BE2C (cell line): ENCODE data around the gene MB.

ENCODE experiments used
- DNase-seq: peaks from one replicate; pipeline ENCODE4 v3.0.0-alpha.2; 2020
- H3K27me3 ChIP-seq: fragments of 250-450 bp; sonication (Bioruptor Pico); 2 replicates; pipeline ENCODE4 v1.5.1; 2020; ENCODE audit warnings: mild to moderate bottlenecking
- H3K36me3 ChIP-seq: fragments of 250-450 bp; sonication (Bioruptor Pico); 2 replicates; pipeline ENCODE4 v1.5.1; 2020; ENCODE audit warnings: mild to moderate bottlenecking
- H3K4me1 ChIP-seq: fragments of 250-450 bp; sonication (Bioruptor Pico); 2 replicates; pipeline ENCODE4 v1.5.1; 2020
- H3K4me3 ChIP-seq: 2 replicates; pipeline ENCODE4 v1.5.1; 2011; ENCODE audit warnings: low read depth, low read length
- H3K9me3 ChIP-seq: fragments of 250-450 bp; sonication (Bioruptor Pico); 2 replicates; pipeline ENCODE4 v1.5.1; 2020
- TF ChIP-seq, protein P1 (sequence below): IDR thresholded peaks from 2 replicates; pipeline ENCODE4 v1.5.1; 2012; ENCODE audit warnings: mild to moderate bottlenecking, low read depth, low read length

MB gene

DNA sequence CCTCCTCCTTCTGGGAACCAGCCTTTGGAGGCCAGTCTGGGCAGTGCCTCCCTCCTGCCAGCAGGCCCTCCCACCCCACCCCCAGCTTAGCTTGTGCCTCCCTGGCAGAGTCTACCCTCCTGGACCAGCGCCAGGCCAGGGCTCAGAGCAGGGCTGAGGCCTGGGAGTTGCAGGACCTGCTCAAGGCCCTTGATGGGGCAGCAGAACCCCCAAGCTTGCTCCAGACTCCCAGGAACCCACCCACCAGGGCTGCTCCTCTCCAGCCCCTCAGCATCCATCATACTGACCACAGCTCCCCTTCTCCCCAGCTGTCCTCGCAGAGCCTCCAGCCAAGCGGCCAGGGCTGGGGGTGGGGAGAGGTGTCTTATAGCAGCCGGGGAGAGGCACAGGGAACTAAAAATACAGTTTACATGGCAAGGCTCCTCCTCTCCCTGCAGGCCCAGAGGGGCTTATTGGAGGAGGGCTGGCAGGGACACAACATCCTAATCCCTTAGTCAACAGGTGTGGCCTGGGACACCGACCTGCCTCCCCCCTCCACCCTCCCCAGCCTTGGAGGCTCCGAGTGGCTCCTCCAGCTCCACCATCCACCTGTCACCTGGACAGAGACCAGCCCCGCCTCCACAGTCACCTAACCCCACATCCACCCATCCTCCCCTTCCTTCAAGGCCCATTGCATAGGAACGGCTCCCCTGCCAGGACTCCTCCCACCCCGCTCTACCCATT, 5.2 kb upstream of the MB start:
- Histone ChIP-seq H3K9me3 (no peaks in the 10 kb centered on the region), H3K36me3 (no peaks in the 10 kb centered on the region), H3K4me3 (no peak overlapping the region), H3K4me1 (peaks cover 27% of the 10 kb centered on the region), H3K27me3 (no peaks in the 10 kb centered on the region)
- TF ChIP-seq, protein P1, sequence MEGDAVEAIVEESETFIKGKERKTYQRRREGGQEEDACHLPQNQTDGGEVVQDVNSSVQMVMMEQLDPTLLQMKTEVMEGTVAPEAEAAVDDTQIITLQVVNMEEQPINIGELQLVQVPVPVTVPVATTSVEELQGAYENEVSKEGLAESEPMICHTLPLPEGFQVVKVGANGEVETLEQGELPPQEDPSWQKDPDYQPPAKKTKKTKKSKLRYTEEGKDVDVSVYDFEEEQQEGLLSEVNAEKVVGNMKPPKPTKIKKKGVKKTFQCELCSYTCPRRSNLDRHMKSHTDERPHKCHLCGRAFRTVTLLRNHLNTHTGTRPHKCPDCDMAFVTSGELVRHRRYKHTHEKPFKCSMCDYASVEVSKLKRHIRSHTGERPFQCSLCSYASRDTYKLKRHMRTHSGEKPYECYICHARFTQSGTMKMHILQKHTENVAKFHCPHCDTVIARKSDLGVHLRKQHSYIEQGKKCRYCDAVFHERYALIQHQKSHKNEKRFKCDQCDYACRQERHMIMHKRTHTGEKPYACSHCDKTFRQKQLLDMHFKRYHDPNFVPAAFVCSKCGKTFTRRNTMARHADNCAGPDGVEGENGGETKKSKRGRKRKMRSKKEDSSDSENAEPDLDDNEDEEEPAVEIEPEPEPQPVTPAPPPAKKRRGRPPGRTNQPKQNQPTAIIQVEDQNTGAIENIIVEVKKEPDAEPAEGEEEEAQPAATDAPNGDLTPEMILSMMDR = no peak
- peak; percentile 67 for DNase-seq

DNA sequence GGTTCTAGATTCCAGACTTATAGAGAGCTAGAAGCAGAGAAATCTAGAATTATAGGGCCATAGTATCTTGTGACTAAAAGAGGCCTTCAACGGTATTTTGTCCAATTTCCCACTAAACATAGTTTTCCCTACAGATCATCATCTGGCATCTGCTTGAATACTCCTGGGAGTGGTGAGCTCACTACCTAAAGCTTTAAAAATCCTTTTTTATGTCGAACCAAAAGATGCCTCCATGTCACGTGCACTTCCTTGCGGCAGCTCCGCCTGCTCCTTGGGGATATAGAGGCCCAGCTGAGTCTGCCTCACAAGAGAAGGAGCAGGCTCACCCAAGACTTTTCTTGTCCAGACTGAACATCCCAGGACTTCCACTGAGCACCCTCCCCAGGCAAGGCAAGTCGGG, 4.3 kb upstream of the MB start:
- H3K9me3 ChIP-seq = no peaks in the 10 kb centered on the region
- H3K4me1 ChIP-seq = peaks cover 24% of the 10 kb centered on the region
- TF ChIP-seq, protein P1 = no peak
- H3K36me3 ChIP-seq = no peaks in the 10 kb centered on the region
- no peaks in the 10 kb centered on the region for H3K27me3 ChIP-seq
- no peak overlapping the region for H3K4me3 ChIP-seq
- DNase-seq = no peak

DNA sequence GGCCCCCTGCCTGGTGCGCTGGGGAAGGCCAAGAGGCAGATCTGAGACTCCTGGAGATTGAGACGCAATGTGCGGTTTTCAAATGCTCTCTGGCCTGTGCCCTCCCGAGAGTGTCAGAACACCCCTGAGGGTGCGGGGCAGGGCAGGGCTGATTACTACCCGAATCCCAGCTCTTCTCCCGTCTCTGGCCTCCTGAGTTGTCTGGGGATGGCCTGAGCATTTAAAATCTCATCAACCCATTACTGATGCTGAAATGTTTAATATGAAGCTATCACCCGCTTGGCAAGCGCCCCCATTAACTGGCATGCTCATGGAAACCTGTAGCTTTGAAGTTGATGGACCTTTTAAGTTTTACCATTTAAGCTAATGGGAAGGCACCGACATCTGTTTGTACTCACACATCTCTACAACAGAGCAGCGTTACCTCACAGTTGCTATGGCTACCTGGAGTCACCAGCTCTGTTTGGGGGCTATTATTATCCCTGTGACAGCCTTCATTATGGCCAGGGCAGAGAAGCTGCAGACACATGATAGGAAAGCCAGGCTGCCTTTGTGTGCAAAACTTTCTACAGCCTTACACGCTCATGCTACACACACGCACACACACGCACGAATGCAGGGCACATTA, 3.6 kb upstream of the MB start:
- no peak overlapping the region for H3K4me3 ChIP-seq
- H3K36me3 ChIP-seq = no peaks in the 10 kb centered on the region
- H3K27me3 ChIP-seq = no peaks in the 10 kb centered on the region
- H3K4me1 ChIP-seq = peaks cover 24% of the 10 kb centered on the region
- TF ChIP-seq, protein P1 = no peak
- no peaks in the 10 kb centered on the region for H3K9me3 ChIP-seq
- peak; percentile 68 for DNase-seq

DNA sequence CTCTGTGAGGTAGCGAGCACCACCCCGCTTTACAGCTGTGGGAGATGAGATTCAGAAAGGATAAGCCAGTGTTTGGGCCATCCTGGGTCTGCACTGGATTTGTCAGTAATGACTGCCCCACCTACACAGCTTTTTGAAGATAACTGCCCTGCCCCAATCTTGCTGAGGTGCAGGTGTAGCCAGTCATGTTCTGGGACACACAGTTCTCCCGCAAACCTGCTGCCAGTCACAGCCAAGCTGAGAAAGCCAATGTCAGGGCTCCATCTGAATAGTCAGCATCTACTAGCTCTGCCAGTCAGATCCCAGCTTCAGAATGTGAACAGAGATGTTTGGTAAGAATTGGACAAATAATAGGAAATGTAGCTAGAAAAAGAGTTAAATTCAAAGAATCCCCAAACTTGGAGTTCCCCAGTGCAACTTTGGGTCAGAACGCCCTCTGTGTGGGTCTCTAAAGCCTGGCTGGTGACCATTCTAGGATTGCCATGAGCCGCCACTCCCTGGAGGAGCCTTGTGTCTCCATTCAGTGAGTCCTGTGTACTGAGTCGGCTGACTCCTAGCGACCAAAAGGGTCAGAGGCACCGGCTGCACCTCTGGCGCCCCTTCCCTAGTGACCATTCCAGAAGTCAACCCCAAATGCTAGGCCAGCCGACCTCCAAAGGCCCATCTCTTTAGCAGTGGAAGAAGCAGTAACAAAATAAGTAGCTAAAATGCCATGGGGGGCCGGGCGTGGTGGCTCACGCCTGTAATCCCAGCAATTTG, 2.4 kb upstream of the MB start:
- H3K27me3 ChIP-seq = no peaks in the 10 kb centered on the region
- no peak overlapping the region for H3K4me3 ChIP-seq
- no peaks in the 10 kb centered on the region for H3K36me3 ChIP-seq
- TF ChIP-seq, protein P1 = no peak
- H3K9me3 ChIP-seq = no peaks in the 10 kb centered on the region
- H3K4me1 ChIP-seq = peaks cover 24% of the 10 kb centered on the region
- no peak for DNase-seq

DNA sequence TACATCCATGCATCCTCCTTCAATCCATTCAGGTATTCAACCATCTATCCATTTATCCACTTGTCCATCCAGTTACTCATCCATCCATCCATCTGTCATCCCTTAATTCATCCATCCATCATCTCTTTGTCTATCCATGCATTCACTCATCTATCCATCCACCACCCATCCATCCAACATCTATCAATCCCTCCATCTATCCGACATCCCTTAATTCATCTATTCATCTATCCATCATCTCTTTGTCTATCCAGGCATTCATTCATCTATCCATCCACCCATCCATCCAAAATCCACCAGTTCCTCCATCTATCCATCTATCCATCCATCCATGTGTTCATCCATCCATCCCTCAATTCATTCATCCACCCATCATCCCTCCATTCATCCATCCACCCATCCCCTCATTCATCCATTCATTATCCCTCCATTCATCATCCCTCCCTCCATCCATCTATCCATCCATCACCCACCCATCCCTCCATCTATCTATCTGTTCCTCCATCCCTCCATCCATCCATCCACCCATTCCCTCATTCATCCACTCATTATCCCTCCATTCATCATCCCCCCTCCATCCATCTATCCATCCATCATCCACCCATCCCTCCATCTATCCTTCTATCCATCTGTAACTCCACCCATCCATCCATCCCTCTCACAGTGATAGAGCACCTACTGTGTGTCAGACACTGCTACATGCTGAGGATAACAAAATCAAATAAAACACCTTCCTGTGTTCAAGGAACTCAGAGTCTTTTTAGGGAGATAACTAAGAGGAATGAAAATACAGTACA, 1.5 kb upstream of the MB start:
- no peak overlapping the region for H3K4me3 ChIP-seq
- DNase-seq = no peak
- no peaks in the 10 kb centered on the region for H3K36me3 ChIP-seq
- TF ChIP-seq, protein P1 = no peak
- peaks cover 24% of the 10 kb centered on the region for H3K4me1 ChIP-seq
- no peaks in the 10 kb centered on the region for H3K9me3 ChIP-seq
- H3K27me3 ChIP-seq = no peaks in the 10 kb centered on the region
